HS-27A (cell line): ENCODE measurements around the gene NRGN.

ENCODE experiments used
- DNase-seq: peaks from one replicate; pipeline ENCODE4 v3.0.0-alpha.2; 2012; ENCODE audit warnings: low read depth, missing footprints

NRGN gene

DNA sequence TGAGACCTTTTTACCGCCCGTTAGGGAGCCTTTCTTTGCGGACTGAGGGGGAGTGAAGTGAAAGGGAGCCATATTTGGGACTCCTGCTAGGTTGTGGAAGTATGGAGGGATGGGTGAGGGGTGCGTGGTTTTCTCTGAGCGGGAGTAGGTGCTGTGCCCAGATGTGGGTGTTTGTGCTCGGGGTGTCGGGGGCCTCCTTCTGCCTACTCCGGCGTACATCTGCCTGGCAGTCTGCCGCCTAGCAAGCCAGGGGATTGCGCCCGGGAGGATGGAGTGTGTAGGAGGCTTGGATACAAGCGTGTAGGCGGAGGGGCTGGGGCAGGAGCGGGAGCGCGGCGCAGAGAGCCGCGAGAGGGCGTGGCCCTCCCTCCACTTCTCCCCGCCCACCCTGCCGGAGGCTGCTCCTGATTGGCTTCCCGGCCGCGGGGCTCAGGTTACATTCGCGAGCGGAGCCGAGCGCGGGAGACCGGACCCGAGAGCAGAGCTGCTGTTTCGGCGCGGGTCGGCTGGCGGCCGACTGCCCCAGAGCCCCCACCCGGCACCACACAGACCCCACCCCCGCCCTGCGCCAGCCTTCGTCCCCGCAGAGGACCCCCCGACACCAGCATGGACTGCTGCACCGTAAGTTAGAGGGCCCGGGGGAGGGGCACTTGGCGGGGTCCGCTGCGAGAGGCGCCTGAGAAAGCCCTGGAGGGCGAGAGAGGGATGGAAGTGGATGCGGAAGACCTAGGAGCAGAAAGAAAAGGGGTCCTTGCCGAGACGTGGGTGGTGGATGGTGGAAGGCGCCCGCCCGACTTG lies at the start of gene NRGN:
TSS of gene NRGN (plus strand) at position 464 of the 798 bp plus-strand sequence. CDS start at position 607, 143 bp downstream.
- DNase-seq: peak; percentile 35

DNA sequence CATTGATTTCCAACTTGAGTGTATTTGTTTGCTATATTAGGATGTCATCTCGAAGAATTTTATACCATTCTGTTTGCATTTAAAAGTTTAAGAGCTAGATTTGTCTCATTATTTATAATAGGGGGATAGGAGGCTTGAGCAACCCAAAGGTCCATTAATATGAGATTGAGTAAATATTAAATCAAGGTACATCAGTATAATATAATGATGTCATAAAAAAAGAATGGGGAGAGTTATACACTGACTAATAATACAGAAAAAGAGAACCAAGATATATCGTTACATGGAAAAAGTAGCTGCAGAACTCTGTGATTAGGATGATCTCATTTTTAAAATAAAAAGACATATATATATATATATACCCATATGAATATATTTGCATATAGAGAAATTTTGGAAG lies 46.6 kb upstream of the NRGN start:
- no peak for DNase-seq

DNA sequence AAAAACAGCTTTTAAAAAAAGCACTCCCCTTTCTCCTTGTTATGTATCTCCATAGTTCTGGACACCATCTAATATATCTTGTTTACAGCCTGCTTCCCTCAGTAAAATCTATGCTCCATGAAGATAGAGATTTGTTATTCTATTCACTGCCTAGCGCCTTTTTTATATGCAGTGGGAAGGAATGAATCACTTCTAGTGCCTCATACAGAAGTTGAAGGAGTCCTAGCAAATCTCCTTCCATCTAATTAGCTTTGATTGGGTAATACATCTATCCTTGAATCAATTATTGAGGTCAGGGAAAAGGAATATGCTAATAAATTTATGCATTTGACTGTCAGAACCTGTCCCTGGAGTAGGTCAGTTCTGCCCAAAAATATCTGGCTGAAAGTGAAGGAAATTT lies 40.2 kb upstream of the NRGN start:
- no peak for DNase-seq

DNA sequence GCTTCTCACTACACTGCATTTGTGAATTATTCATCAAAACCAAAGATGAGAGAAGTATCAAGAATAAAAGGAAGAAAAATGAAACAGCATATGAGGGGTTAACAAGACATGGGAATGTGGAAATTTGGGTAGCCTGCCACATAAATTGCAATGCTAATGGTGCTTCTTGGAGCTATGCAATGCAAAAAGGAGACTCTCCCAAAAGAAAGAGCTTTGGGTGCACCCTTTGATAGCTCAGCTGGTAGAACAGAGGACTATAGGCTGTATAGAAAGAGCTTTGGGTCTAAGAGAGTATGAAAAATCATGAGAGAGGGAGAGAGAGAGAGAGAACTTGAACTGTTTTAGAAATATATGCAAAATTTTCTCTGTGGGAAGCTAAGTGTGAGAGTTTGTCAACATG lies 39.7 kb upstream of the NRGN start:
- no peak for DNase-seq

DNA sequence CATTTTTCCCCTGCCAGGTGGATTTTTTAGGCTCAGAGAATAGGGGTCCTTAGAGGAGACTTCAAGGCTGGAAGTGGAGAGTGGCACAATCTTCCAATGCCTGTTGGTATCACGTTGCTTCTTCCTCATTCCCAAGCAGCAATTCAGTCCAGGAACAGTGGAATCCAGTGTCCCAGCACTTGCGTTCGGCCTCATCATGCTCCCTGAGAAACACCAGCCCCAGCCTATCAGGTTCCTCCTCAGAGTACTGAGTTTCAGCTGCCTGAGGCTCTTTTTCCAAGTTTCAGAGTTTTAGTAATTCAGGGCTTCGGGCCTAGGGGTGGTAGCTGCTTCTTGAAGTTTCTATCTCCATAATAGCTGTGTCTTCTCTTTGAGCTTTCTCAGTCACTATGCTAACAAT lies 31.9 kb upstream of the NRGN start:
- no peak for DNase-seq

DNA sequence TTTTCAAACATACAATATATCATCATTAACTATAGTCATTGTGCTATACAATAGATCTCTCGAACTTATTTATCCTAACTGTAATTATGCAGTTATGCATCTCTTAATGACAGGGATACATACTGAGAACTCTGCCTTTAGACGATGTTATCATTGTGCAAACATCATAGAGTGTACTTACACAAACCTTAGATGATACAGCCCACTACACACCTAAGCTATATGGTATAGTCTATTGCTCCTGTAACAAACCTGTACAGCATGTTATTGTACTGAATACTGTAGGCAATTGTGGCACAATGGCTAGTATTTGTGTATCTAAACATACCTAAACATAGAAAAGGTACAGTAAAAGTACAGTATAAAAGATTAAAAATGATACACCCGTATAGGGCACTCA lies 27.4 kb upstream of the NRGN start:
- DNase-seq: no peak

DNA sequence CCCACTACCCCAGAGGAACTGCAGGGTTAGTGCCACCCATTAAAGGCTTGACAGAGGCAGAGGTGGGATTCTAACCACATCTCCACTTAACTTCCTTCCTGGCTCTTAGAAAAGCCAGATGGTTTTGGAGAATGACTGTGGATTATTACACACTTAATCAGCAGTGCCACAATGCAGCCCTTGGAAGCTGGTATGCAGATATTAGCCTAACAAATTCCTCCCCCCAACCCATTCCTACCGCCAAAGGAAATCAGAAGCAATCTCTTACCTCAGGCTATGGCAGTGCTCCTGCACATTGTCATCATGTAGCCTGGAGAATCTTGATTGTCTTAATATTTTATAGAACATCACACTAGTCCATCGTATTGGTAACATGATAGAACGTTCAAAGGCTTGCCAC lies 23.2 kb upstream of the NRGN start:
- no peak for DNase-seq

DNA sequence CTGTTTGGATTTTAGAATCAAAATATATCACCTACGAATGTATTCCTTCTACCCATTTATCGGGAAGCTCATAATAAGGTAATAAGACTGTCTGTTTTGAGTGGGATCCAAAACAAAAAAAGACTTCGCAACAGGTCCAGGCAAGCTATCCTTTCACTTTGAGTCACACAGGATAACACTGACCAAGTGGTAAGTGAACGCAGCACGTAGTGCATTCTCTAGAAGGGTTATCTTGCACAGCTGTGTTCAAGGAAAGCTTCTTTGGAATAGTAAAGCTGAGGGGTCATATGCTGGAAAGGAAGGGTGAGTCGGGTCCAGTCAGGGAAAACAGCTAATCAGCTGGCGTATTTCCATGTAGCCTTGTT lies 22.3 kb upstream of the NRGN start:
- DNase-seq: no peak

DNA sequence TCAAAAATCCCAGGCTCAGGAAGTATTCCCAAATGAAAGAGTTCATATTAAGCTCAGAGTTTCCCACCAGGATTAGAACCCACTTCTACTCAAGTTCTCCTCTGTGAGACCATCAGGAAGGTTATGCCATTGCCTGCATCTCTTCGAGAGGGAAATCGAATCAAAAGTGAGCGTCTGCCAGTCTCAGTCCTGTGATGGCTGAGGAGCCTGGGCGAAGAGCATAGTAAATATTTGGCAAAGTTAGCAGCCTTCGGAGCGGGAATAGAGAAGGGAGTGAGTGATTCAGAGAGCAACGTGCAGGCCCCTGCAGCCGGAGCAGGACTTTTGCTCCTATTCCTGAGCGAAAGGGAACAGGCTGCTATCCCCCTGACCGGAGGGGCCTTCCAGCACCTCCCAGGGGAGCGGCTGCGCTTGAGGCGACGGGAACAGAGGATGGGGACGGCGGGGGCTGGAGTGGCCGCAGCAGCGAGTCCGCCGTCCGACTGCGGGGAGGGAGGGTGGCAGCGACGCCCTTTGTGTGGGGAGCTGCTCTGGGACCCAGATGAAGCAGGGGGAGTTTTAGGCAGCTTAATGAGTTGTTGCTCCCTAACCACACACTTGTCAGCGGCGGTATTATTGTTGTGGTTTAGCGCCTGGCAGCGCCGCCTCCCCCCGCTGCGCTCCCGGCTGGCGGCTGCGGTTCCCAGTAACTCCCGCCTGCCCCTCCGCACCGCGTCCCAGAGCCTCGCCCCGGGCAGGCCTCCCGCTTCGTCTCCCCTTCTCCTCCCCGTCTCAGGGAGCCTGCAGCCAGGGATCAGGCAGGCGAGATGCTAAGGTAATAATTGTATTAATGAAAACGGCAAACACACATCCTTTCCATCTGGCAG lies 21.7 kb upstream of the NRGN start:
- no peak for DNase-seq

DNA sequence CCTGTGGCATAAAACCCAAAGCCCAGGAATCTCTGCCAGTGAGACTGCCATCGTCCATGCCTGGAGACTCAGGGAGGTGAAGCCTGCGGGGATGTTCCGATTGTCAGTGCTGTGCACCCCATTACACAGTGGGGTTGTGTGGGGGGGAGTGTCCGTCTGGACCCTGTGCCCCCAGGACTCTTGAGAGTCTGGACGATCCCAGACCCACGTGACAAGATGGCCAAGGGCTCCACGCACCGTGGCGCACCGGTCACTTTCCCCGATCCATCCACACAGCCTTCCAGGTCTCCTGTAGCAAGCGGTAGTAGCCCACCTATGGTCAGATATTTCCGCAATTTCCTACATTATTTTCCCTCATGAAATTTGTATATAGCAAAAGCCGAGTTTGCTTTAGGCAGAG lies 20.9 kb upstream of the NRGN start:
- no peak for DNase-seq

DNA sequence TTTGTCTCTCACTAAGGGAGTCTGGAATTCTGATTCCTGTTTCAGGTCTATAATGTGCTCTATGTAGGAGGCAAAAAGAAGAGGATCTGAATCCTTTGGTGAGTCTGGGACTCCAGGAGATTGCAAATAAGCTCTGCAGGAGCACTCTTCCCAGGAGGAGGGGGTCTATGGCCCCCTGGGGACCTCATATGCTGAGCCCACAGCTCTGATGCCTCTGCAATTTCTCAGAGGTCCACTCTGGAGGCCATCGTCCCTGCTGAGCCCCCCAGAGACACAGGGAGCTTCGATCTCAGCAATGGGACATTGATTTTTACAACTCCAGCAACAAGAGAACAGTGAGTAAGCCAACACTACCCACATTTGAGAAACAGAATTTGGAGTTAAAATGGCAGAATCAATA lies 20.2 kb upstream of the NRGN start:
- DNase-seq: no peak

DNA sequence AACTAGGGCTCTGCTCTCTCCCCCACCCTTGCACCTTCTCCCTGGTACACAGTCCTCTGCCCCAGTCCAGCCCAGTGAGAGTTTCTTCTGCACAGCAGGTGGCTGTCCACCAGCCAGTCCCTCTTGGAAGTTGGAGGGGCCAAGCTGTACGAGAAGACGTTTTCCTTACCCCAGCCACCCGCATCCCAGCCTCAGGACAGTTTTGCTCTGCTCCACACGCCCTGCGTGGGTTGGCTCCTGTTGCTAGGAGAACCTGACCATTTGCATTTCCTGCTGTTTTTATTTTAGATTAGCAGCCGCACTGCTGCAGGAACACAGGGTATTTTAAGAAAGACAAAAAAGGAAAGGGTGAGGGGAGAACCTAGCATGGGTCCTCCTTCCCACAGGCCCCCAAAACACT lies 17.6 kb upstream of the NRGN start:
- no peak for DNase-seq

DNA sequence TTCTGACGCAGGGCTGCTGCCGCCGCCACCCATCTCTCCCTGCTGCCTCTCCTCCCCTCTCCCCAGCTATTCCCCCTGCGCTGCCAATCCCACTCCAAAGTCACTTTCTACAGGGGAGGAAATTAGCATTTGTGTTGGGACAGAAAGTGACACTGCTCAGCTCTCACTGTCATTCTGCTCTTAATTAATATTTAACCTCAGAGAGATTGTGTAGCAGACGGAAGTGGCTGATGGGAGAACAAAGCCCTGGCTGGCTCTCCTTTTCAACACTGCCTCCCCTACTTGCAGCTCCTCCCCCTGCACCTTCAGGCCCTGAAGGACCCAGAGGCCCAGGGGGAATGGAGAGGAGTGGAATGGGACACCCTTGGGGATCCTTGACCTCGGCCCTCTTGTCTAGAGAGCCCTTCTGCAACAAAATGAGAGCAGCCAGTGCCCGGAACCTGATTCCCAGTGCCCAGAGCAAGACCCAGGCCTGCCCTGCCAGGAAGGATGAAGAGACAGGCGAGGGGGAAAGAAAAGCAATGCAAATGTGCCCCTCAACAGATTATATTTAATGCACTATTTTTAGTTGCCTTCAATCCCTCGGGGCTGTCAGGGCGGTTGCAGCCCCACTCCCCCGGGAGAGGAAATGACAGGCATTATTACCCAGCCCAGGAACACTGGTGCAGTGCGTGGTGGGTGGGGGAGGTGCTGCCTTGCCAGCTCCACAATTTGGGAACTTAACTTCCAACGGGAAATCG lies 14.6 kb upstream of the NRGN start:
- no peak for DNase-seq

DNA sequence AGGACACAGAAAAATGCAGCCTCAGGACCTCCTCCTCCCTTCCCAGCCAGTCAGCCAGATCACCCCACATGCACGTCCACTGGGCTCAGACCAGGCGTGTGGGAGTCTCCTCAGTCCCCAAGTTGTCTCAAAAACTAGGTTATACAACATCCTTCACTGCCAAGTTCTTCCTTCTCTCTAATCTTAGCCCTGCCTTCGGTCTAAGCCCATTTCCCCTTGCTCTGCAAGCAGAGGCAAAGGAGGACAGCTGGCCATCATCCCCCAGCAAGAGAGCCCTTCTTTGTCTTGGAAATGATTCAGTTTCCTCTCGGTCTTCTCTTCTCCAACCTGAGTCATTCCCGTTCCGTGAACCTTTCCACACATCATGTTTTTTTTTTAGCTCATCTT lies 14.0 kb upstream of the NRGN start:
- DNase-seq: no peak

DNA sequence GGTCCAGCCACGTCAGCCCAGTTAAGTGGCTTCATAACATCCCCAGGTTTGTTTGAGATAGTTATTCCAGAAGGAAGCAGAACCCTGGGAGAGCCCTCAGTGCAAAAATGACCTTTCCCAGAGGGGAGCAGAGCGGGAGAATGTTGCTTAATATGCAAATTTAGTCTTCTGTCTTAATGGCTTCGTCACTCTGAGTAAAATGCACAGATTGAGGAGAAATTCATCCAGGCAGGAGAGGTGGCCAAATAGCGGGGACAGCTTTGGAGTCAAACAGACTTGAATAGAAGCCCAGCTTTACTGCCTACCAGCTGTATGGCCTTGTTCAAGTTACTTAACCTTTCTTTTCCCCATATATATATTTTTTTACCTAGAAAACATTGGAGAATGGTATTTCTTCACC lies 12.3 kb upstream of the NRGN start:
- DNase-seq: no peak

DNA sequence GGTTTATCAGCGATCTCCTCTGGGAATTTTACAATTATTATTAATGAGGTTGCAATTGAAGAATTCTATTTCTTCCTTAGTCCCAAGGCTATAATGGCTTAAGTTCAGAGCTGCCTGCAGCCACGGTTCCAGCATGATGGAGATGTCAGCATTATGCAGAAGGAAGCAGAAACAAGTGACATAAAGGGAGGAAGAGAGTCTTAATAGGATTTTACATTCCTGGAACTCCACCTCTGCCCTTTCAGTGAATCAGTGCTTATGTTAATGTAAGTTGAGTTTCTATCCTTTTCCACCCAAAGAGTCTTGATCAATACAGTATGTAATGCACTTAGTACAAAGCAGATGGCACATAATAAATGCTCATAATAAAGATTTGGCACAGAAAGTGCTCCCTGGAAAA lies 11.6 kb upstream of the NRGN start:
- DNase-seq: no peak

DNA sequence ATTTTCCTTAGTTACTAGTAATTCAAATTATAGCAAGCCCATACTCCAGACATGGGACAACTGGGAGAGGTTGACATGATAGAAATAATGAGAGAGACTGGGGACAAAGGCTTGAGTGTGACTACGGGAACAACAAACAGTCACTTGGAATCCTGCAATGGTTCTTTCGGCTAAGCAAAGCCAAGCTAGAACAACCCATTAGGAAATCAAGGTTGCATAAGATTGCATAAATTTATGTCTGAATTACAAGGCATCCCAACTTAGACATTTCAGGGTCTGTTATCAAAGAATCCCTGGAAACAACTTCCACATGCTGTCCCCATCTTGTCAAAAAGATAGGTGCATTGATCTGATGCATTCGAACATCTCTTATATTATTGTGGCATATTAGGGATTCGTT lies 10.2 kb upstream of the NRGN start:
- no peak for DNase-seq

DNA sequence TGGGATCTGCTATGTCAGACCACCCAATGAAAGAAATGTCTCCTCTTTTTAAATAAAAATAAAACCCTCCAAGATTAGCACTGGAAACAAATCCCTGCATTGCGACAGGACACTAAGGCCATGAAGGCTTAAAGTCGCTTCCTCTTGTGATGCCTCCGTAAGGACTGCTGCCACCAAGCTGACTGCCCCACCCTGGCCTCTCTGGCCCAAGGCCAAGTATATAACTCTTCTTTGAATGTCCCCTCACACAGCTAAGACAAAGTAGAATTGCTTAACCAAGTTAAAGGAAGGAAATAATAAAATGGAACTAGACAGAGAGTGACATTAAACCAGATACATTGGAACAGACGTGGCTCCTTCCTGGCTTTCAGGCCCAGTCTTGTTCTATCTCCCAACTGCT lies 7.5 kb upstream of the NRGN start:
- DNase-seq: no peak

DNA sequence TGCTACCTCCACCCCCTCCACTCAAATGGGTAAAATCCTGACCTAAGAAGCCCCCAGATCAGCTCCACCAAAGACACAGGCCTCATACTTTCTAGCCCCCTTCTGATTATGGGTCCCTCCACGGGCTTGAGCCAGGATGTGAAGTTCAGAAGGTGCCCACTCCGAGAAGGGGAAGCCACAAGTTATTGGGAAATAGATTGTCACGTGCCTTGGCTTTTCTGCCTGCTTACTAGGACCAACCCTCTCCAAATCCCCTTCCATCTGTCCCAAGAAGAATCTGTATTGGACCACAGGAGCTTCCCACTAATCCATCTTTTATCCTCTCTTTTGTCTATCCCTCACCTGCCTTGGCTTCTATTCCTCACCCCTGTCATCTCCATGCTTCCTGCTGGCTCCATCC lies 3.0 kb upstream of the NRGN start:
- no peak for DNase-seq

DNA sequence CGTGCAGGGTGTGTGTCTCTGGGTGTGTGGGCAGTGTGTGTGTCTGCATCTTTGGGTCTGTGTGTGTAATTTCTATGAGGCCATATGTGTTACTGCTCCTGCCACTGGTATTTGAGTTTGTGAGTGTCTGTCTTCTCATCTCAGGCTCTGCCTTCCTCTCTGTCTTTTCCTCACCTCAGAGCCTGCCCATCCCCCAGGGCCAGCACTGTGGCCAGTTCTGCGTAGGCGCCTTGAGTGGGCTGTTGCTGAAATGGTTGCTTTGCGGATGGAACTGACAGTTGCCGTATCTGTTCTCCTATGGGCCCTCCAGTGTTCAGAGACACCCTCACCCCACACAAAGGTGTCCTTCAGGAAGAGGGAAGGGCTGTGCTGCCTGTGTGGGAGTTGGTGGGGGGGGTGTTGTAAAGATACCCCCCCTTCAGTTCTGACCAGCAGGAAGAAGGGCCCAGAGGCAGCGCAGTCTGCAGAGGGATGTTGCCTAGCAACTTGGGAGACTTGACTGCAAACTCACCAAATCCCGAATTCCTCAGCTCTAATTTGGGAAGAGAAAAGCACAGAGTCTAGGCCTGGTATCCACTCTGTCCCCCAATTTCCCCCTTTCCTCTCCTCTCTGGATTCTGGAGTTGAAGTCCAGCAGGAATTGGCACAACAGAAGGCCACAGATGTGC lies 2.0 kb upstream of the NRGN start:
- no peak for DNase-seq

DNA sequence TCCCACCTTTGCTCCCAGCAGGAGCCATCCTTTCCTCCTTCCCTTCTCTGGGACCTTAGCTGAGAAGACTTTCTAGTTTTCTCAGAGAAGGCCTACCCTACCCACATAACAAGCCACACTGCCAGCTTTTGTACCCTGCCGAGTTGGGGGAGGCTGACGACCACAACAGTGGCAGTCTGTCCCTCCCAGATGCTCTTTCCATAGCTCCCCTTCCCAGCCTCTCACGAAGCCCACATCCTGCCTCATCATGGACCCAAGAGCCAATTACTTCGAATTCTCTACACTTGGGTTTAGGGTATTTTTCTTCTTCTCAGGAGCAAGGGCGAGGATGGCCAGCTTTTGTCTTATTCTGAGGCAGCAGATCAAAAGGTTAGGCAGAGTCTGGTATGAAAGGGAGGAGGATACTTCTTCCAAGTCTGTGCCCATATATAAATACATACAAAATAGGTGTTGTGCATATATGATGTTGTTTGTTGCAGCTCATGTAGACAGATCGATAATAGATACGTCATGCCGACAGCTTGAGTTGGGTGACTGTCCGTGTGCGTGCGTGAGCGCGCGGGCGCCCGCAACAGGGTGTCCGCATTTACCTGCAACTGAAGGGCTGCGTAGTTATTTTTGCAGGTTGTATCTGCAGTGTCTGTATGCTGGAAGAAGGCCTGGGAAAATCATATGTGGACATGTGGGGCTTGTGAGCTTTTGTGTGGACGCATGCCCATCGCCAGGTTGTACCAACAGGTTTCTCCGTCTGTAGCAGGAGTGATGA lies 846 bp upstream of the NRGN start:
- no peak for DNase-seq
